ENCODE measurements around the gene NCF4. TPM values are rescaled to one million over a fixed set of nuclear protein-coding genes. Genes with fewer than 3 reads are reported as not detected.
A peak's percentile ranks its signal among the peaks of the same experiment; 100 is the strongest.

NCF4 gene
- total RNA-seq, 4 donors from 2014 or later, result 4.4 to 175 (median 13.0) TPM

DNA sequence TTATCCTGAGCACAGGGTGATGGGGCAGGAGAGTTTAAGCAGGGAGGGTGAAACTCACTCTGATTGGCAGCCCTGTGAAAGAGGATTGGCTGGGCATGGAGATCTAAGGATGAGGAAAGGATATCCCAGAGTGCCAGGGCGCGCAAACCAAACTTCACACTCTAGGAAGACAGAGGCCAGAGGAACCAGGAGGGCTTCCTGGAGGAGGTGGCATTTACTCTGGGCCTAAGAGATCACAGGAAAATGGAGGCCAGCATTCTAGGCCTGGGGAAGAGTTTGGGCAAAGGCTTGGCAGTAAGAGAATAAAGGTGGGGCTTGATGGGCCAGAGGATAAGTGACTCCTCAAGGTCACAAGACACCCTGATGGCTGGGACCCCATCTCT, 377 bp upstream of the NCF4 start:
- Histone ChIP-seq H3K27ac (peak overlapping the region; percentile 33 to 82 (median 70)), H3K4me3 (peak overlapping the region in 1 of 4 donors; percentile 44)
- TF ChIP-seq, protein P1, sequence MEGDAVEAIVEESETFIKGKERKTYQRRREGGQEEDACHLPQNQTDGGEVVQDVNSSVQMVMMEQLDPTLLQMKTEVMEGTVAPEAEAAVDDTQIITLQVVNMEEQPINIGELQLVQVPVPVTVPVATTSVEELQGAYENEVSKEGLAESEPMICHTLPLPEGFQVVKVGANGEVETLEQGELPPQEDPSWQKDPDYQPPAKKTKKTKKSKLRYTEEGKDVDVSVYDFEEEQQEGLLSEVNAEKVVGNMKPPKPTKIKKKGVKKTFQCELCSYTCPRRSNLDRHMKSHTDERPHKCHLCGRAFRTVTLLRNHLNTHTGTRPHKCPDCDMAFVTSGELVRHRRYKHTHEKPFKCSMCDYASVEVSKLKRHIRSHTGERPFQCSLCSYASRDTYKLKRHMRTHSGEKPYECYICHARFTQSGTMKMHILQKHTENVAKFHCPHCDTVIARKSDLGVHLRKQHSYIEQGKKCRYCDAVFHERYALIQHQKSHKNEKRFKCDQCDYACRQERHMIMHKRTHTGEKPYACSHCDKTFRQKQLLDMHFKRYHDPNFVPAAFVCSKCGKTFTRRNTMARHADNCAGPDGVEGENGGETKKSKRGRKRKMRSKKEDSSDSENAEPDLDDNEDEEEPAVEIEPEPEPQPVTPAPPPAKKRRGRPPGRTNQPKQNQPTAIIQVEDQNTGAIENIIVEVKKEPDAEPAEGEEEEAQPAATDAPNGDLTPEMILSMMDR (IDR thresholded peaks at IDR 0.05), result no peak
- no peak for TF ChIP-seq POLR2A (IDR thresholded peaks at IDR 0.05)

GRCh38 chr22:36862251-36863242, 1.7 kb downstream of the NCF4 start:
- peak in 2 of 3 donors; percentile 74 to 81 for DNase-seq
- no peaks in the 10 kb centered on the region for H3K9me3 ChIP-seq
- H3K4me3 ChIP-seq, result peak overlapping the region in 3 of 4 donors; percentile 8 to 44 (median 31)
- H3K27me3 ChIP-seq, result no peaks in the 10 kb centered on the region
- H3K36me3 ChIP-seq, result no peaks in the 10 kb centered on the region
- TF ChIP-seq, protein P1 (IDR thresholded peaks at IDR 0.05), result no peak
- TF ChIP-seq POLR2A (IDR thresholded peaks at IDR 0.05), result no peak
- no peaks in the 10 kb centered on the region for H3K4me1 ChIP-seq
- peak overlapping the region; percentile 50 to 82 (median 66) for H3K27ac ChIP-seq

More for the DNA sequence above, 377 bp upstream of the NCF4 start:
- DNase-seq, result no peak
- no peaks in the 10 kb centered on the region for H3K4me1 ChIP-seq
- H3K27me3 ChIP-seq, result no peaks in the 10 kb centered on the region
- no peaks in the 10 kb centered on the region for H3K36me3 ChIP-seq
- H3K9me3 ChIP-seq, result no peaks in the 10 kb centered on the region

DNA sequence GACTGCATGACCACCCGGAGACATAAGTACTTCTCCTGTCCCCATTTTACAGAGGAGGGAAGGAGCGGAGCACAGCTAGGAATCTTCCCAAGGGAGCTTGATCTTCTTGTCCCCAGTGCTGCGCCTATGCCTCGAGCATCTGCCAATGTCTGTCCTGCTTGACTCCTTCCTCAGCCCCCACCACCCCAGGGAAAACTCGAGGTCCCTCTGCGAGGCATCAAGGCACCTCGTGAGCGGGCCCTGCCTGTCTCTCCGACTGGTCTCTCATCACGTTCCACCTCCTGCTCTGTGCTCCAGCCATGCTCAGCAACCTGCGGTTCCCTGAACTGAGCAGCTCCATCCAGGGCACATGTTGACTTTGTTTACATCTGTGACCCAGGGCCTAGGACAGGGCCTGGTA, 2.5 kb downstream of the NCF4 start:
- no peaks in the 10 kb centered on the region for H3K9me3 ChIP-seq
- H3K4me1 ChIP-seq, result no peaks in the 10 kb centered on the region
- no peak for DNase-seq
- no peak for TF ChIP-seq POLR2A (IDR thresholded peaks at IDR 0.05)
- TF ChIP-seq, protein P1 (IDR thresholded peaks at IDR 0.05), result no peak
- H3K36me3 ChIP-seq, result no peaks in the 10 kb centered on the region
- peak overlapping the region in 2 of 4 donors; percentile 50 to 82 for H3K27ac ChIP-seq
- no peaks in the 10 kb centered on the region for H3K27me3 ChIP-seq
- no peak overlapping the region for H3K4me3 ChIP-seq

DNA sequence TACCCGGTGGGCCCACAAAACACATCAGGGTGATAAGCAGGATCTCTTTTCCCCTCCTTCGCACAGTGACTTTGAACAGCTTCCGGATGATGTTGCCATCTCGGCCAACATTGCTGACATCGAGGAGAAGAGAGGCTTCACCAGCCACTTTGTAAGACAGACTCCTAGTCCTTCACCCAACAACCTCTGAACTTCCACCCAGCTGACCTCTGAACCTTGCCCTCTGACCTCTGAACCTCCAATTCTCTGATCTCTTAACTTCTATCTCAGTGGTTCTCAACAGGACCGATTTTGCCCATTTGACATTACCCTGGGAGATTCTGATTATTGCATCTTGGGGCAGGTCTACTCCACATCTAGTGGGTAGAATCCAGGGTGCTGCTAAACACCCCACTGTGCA, 3.2 kb downstream of the NCF4 start:
- Histone ChIP-seq H3K4me1 (no peaks in the 10 kb centered on the region), H3K36me3 (no peaks in the 10 kb centered on the region), H3K27ac (no peak overlapping the region), H3K4me3 (no peak overlapping the region), H3K27me3 (no peaks in the 10 kb centered on the region), H3K9me3 (no peaks in the 10 kb centered on the region)
- TF ChIP-seq, protein P1 (IDR thresholded peaks at IDR 0.05), result no peak
- no peak for TF ChIP-seq POLR2A (IDR thresholded peaks at IDR 0.05)
- no peak for DNase-seq

- no peak overlapping the region for H3K4me3 ChIP-seq
- DNase-seq, result no peak
- no peaks in the 10 kb centered on the region for H3K4me1 ChIP-seq
- H3K27me3 ChIP-seq, result no peaks in the 10 kb centered on the region
- H3K27ac ChIP-seq, result no peak overlapping the region
- no peaks in the 10 kb centered on the region for H3K36me3 ChIP-seq
- no peak for TF ChIP-seq POLR2A (IDR thresholded peaks at IDR 0.05)
- TF ChIP-seq, protein P1 (IDR thresholded peaks at IDR 0.05), result no peak
- H3K9me3 ChIP-seq, result no peaks in the 10 kb centered on the region
Measured at GRCh38 chr22:36864454-36865215, 3.8 kb downstream of the NCF4 start.
